Stimulated activated CD4-positive, alpha-beta T cell treated with anti-CD3 and anti-CD28 coated beads, Interleukin-12 subunit alpha, Interleukin-12 subunit beta, amount 100 ng/mL, for 4 hours (primary cell): ENCODE measurements around the gene ATP8A2.
"Not testable (repeated sequence)": the region's sequence is repeated elsewhere in the genome, so short reads cannot be mapped to it uniquely, and the experiment has no call there.

Source experiments
- DNase-seq: peaks from one replicate; pipeline ENCODE4 v3.0.0-alpha.2; 2020

ATP8A2 gene

GRCh38 chr13:25371875-25372283 is at the start of gene ATP8A2:
TSS of gene ATP8A2 (plus strand) at chr13:25371974. CDS start at chr13:25372213, 239 bp downstream.
- no peak for DNase-seq

- DNase-seq = no peak
Observed at GRCh38 chr13:25324100-25324499, 47.7 kb upstream of the ATP8A2 start.

GRCh38 chr13:25329706-25330105 is 42.1 kb upstream of the ATP8A2 start:
- DNase-seq = no peak

- no peak for DNase-seq
Observed at GRCh38 chr13:25330541-25330940, 41.2 kb upstream of the ATP8A2 start.

- DNase-seq = no peak
Observed at GRCh38 chr13:25335856-25336255, 35.9 kb upstream of the ATP8A2 start.

GRCh38 chr13:25345576-25345975 is 26.2 kb upstream of the ATP8A2 start:
- DNase-seq = no peak

GRCh38 chr13:25347151-25347550 is 24.6 kb upstream of the ATP8A2 start:
- DNase-seq = no peak

- no peak for DNase-seq
Observed at GRCh38 chr13:25351404-25351803, 20.4 kb upstream of the ATP8A2 start.

GRCh38 chr13:25352230-25352629 is 19.5 kb upstream of the ATP8A2 start:
- DNase-seq = no peak

- no peak for DNase-seq
Observed at GRCh38 chr13:25352806-25353205, 19.0 kb upstream of the ATP8A2 start.

- DNase-seq = no peak
Observed at GRCh38 chr13:25353344-25353743, 18.4 kb upstream of the ATP8A2 start.

- no peak for DNase-seq
Observed at GRCh38 chr13:25354377-25354776, 17.4 kb upstream of the ATP8A2 start.

GRCh38 chr13:25360443-25360842 is 11.3 kb upstream of the ATP8A2 start:
- not testable (repeated sequence) for DNase-seq

GRCh38 chr13:25365720-25366235 is 6.0 kb upstream of the ATP8A2 start:
- no peak for DNase-seq

GRCh38 chr13:25371158-25371874 is 458 bp upstream of the ATP8A2 start:
- no peak for DNase-seq

GRCh38 chr13:25372284-25373081 is 709 bp downstream of the ATP8A2 start:
- DNase-seq = no peak

- DNase-seq = no peak
Observed at GRCh38 chr13:25375727-25376358, 4.1 kb downstream of the ATP8A2 start.

GRCh38 chr13:25377244-25377962 is 5.6 kb downstream of the ATP8A2 start:
- no peak for DNase-seq

- no peak for DNase-seq
Observed at GRCh38 chr13:25378528-25378927, 6.8 kb downstream of the ATP8A2 start.

- DNase-seq = no peak
Observed at GRCh38 chr13:25379011-25379410, 7.2 kb downstream of the ATP8A2 start.

- no peak for DNase-seq
Observed at GRCh38 chr13:25380082-25380481, 8.3 kb downstream of the ATP8A2 start.

- DNase-seq = no peak
Observed at GRCh38 chr13:25380741-25381324, 9.1 kb downstream of the ATP8A2 start.
